Nephron (organoid): Measurements from ENCODE around the gene SLC4A5.
A peak's percentile ranks its signal among the peaks of the same experiment; 100 is the strongest.

Experiments
- H3K27ac Mint-ChIP-seq, 3 experiments: 2 replicates each; pipeline ENCODE4 v1.8.0; 2020; ENCODE audit warnings: mixed read lengths in 3 of 3, mild to moderate bottlenecking in 2 of 3, moderate library complexity in 1 of 3
- H3K27me3 Mint-ChIP-seq: 2 replicates; pipeline ENCODE4 v1.8.0; 2021; ENCODE audit warnings: low read depth, mild to moderate bottlenecking, moderate library complexity, mixed read lengths
- H3K36me3 Mint-ChIP-seq: 2 replicates; pipeline ENCODE4 v1.8.0; 2020; ENCODE audit warnings: low read depth, mixed read lengths
- H3K4me1 Mint-ChIP-seq: 2 replicates; pipeline ENCODE4 v1.8.0; 2020; ENCODE audit warnings: mixed read lengths
- H3K4me3 Mint-ChIP-seq, 3 experiments: 2 replicates each; pipeline ENCODE4 v1.8.0; 2020; ENCODE audit warnings: mild to moderate bottlenecking in 3 of 3, mixed read lengths in 3 of 3, moderate library complexity in 2 of 3
- H3K9me3 Mint-ChIP-seq: 2 replicates; pipeline ENCODE4 v1.8.0; 2020; ENCODE audit warnings: mixed read lengths
- TF ChIP-seq, protein P1 (sequence below), 3 experiments: fragments of 200-600 bp; sonication (generic); IDR thresholded peaks; one replicate each; pipeline ENCODE4 v1.5.0; 2021; ENCODE audit warnings: antibody characterized with exemption in 3 of 3; ENCODE audit not compliant: unreplicated experiment in 3 of 3

SLC4A5 gene

DNA sequence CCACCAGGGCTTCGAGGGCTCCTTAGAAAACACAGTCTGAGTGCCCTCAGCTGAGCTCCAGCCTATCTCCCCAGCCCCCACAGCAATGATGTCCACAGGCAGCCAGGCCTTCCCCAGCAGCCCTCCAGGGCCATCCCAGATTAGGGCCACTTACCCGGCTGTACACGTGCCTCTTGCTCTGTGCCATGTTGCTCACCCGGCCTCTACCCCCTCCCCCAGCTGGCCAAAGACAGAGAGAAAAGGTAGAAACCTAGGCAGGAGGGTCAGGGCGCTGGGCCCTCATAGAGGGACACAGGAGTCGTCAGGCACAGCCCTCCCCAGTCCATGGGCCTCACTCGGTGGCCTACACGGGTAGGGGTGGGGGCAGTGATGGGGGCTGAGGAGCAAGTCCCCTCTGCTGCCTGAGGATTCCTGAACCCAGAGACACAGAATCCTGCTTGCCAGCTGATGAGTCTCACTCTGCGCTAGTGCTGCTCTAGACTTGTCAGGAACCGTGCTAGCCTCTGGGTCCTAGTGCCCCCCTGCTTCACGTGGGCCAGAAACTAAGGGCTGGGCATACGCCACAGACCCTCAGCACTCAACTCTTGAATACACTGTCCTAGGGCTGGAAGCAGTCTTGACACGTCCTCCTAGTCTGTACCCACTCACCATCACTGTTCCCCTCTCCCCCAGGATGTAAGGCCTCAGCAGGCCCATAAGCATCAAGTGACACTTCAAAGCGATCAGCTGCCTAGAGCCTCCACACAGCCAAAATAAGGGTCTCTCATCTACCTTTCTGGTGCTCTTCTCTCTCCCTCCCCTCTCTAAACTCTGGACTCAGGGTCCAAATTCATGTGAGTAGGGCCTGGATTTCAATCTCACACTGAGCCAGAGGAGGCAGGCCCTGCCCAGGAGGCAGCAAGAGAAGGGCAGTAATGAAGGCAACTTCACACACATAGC, 36.9 kb upstream of the SLC4A5 start, which contains the start of gene DCTN1:
Gene DCTN1 (minus strand): TSS at position 461 of the 939 bp plus-strand sequence. CDS start 274 bp downstream, at position 187.
- no peaks in the 10 kb centered on the region for H3K9me3 Mint-ChIP-seq
- H3K27ac Mint-ChIP-seq = peak within 1 kb of the TSS in 2 of 3 experiments; percentile 21 to 43
- peaks cover 3% of the 10 kb centered on the region for H3K27me3 Mint-ChIP-seq
- peak within 1 kb of the TSS; percentile 42 to 73 (median 57) for H3K4me3 Mint-ChIP-seq
- H3K36me3 Mint-ChIP-seq = peaks cover 27% of the 10 kb centered on the region
- H3K4me1 Mint-ChIP-seq = peaks cover 25% of the 10 kb centered on the region
- TF ChIP-seq, protein P1, sequence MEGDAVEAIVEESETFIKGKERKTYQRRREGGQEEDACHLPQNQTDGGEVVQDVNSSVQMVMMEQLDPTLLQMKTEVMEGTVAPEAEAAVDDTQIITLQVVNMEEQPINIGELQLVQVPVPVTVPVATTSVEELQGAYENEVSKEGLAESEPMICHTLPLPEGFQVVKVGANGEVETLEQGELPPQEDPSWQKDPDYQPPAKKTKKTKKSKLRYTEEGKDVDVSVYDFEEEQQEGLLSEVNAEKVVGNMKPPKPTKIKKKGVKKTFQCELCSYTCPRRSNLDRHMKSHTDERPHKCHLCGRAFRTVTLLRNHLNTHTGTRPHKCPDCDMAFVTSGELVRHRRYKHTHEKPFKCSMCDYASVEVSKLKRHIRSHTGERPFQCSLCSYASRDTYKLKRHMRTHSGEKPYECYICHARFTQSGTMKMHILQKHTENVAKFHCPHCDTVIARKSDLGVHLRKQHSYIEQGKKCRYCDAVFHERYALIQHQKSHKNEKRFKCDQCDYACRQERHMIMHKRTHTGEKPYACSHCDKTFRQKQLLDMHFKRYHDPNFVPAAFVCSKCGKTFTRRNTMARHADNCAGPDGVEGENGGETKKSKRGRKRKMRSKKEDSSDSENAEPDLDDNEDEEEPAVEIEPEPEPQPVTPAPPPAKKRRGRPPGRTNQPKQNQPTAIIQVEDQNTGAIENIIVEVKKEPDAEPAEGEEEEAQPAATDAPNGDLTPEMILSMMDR (IDR thresholded peaks at IDR 0.05; ENCODE audit: unreplicated experiment in 3 of 3) = no peak

DNA sequence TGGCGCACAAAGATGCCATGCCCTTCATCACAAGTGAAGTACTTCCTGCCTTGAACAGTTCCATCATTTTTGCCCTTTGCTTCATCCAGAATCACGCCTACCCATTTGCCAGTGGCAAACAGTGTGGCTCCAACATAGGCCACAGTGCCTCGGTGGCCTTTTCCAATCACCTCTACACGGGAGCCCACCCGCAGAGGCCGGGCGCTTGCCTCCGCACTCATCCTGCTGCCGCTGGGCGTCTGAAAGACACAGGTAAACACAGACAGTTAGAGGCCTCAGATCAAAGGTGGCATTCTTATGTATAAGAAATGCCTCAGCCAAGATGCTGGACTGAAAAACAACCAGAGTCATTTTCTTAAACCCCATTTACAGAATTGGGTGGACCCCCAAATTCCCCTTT, 34.8 kb upstream of the SLC4A5 start:
- Mint-ChIP-seq H3K4me1 (peaks cover 42% of the 10 kb centered on the region), H3K4me3 (no peak overlapping the region), H3K9me3 (no peaks in the 10 kb centered on the region), H3K36me3 (peaks cover 23% of the 10 kb centered on the region), H3K27ac (no peak overlapping the region), H3K27me3 (peaks cover 3% of the 10 kb centered on the region)
- TF ChIP-seq, protein P1 (IDR thresholded peaks at IDR 0.05; ENCODE audit: unreplicated experiment in 3 of 3) = no peak

DNA sequence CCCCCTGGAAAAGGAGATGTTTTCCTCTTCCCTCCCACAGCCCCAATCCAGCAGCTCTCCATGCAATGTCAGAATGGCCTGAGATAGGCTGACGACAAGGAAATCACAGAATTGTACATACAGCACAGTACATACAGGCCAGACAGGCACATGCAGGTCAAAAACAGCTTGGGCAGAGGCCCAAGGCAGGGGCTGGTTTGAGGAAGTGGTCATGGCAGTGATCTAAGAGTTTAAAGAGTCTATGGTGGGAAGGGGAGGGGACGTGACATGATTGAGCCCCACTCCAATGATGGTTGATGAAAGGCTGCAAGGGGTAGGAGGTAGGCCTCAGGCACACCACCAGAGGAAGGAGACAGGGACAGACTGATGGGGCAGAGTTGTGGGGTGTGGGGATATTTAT, 32.6 kb upstream of the SLC4A5 start:
- TF ChIP-seq, protein P1 (IDR thresholded peaks at IDR 0.05; ENCODE audit: unreplicated experiment in 3 of 3) = no peak
- Mint-ChIP-seq H3K9me3 (no peaks in the 10 kb centered on the region), H3K4me1 (peaks cover 38% of the 10 kb centered on the region), H3K27ac (no peak overlapping the region), H3K36me3 (peaks cover 35% of the 10 kb centered on the region), H3K4me3 (peak overlapping the region in 1 of 3 experiments; percentile 29), H3K27me3 (peaks cover 3% of the 10 kb centered on the region)

DNA sequence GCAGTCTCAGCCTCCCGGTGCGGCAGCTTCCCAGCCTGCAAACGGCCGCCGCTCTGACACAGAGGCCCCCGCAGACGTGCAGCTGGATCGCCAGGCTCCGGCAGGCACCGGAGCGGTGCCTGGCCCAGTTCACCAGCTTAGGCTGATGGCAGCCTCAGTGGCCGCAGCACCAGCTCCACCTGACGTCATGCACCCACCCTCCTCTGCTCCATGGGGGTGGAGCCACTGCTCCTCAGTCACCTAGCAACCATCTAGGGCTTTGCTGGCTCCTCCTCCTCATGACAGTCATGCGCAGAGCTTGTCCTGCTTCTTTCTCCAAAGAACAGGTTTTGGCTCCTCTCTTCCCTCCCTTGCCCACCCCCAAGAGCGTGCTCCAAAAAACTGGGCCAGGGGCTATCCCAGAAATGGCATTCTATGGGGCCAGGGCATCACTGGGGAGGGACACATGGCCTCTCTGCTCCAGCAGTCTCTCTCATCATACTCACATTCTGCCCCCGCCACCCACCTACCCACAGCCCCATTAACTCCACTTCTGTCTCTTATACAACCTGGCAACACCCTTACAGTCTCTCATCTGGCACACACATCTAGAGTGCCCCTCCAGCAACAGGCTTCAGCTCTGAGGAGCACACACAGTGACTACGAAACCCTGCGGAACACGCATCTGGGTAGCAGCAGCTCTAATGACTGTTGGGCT, 31.4 kb upstream of the SLC4A5 start:
- TF ChIP-seq, protein P1 (IDR thresholded peaks at IDR 0.05; ENCODE audit: unreplicated experiment in 3 of 3) = no peak
- H3K27me3 Mint-ChIP-seq = peaks cover 3% of the 10 kb centered on the region
- H3K27ac Mint-ChIP-seq = peak overlapping the region; percentile 51 to 68 (median 65)
- H3K36me3 Mint-ChIP-seq = peaks cover 47% of the 10 kb centered on the region
- peak overlapping the region; percentile 80 to 83 (median 81) for H3K4me3 Mint-ChIP-seq
- peaks cover 28% of the 10 kb centered on the region for H3K4me1 Mint-ChIP-seq
- no peaks in the 10 kb centered on the region for H3K9me3 Mint-ChIP-seq

DNA sequence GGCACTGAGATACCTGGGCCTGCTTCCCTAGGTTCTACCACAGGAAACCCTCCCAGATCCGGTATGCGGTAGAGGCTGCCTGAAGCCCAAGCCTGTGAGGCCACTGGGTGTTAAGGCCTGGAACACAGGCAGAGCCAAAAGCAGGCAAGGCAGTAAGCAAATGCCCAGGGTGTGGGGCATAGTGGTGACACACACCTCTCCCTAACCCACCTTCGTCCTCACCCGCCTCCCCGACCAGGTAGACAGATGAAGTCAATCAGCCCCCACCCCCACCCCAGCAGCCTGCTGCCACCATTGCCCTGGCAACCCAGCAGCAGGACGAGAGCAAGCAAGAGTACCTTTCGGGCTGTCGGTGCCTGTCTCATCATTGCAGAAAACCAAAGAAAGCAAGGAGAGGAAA, 30.8 kb upstream of the SLC4A5 start:
- Mint-ChIP-seq H3K9me3 (no peaks in the 10 kb centered on the region), H3K27ac (peak overlapping the region; percentile 51 to 68 (median 65)), H3K27me3 (peaks cover 3% of the 10 kb centered on the region), H3K4me3 (peak overlapping the region; percentile 80 to 83 (median 81)), H3K4me1 (peaks cover 28% of the 10 kb centered on the region), H3K36me3 (peaks cover 54% of the 10 kb centered on the region)
- TF ChIP-seq, protein P1 (IDR thresholded peaks at IDR 0.05; ENCODE audit: unreplicated experiment in 3 of 3) = no peak
